Psoas muscle (tissue), 8 donors: Measurements from ENCODE around the gene DNPEP. TPM values are rescaled to one million over a fixed set of nuclear protein-coding genes. Genes with fewer than 3 reads are reported as not detected.

Experiments
- ATAC-seq, 4 donors: fragments of 200-7000 bp; cut with Tn5 transposase; one replicate each; pipeline ENCODE4 v1.9.1; 2020; ENCODE audit warnings: moderate library complexity in 3 of 4, mild to moderate bottlenecking in 2 of 4
- DNase-seq, 2 donors: peaks; one replicate each; pipeline ENCODE4 v3.0.0-alpha.2; 2020
- H3K27ac ChIP-seq: fragments of 200-600 bp; one replicate; pipeline ENCODE4 v1.8.0; 2022
- H3K27me3 ChIP-seq, 3 donors: fragments of 200-600 bp in 1 of 3; one replicate each; pipeline versions ENCODE4 v1.6.1 to v1.8.0; 2013 to 2022; ENCODE audit warnings: low read length in 2 of 3, mild to moderate bottlenecking in 2 of 3, moderate library complexity in 1 of 3; ENCODE audit not compliant: insufficient read depth in 3 of 3
- H3K36me3 ChIP-seq, 2 donors: fragments of 200-600 bp in 1 of 2; one replicate each; pipeline versions ENCODE4 v1.6.1 to v1.8.0; 2013 to 2022; ENCODE audit warnings: low read depth in 1 of 2, mild to moderate bottlenecking in 1 of 2, moderate library complexity in 1 of 2; ENCODE audit not compliant: insufficient read depth in 1 of 2
- H3K4me1 ChIP-seq: fragments of 200-600 bp; one replicate; pipeline ENCODE4 v1.8.0; 2022
- H3K4me3 ChIP-seq: fragments of 200-600 bp; one replicate; pipeline ENCODE4 v1.8.0; 2022; ENCODE audit warnings: mild to moderate bottlenecking
- H3K9me3 ChIP-seq: fragments of 200-600 bp; one replicate; pipeline ENCODE4 v1.8.0; 2022
- WGBS, 3 donors: extraction: QIAGEN DNeasy Blood & Tissue Kit; methylation state at CpG; one replicate each; pipeline versions ENCODE4 v1.1.6 to v1.1.7; 2013; 5-methylcytosine and 5-hydroxymethylcytosine counted together
- intact Hi-C, 2 donors: fragments of 100-400 bp; cut with DNase I; formaldehyde crosslinking; loops; one replicate each; pipeline versions ENCODE4 v1.11.0 to v1.14.2; 2022
- polyA plus RNA-seq, 3 donors: library from polyadenylated mRNA; stranded (reverse); fragments of 200-250 nt; gene quantifications; one replicate each; pipeline ENCODE4 v1.2.3, GENCODE V29; 2013
- total RNA-seq, 4 donors: library from RNA; stranded (reverse); fragmentation: NEBNext Ultra II Directional in 2 of 4; extraction: Animal tissue kit (Norgen Biotek cat#: 25700) in 2 of 4; gene quantifications; one replicate each; pipeline versions ENCODE4 v1.2.1 to v1.2.4, GENCODE V29; 2021 to 2023
- TF ChIP-seq, protein P1 (sequence below): fragments of 200-600 bp; IDR thresholded peaks from one replicate; pipeline ENCODE4 v1.8.0; 2022; ENCODE audit warnings: antibody characterized with exemption
- donor health status: healthy with polysubstance abuse.
- donor health status: DM: no; HTN: no; CAD: no; lungs with moderate emphysema.
- donor health status: Bipolar disorder and iron deficiency.
- donor health status: healthy.
- donor health status: DM: yes; HTN: yes; CAD: no.
- donor health status: DM: no; HTN: no; CAD: no.
- donor health status: DM: no; HTN: no; CAD: no.
- donor health status: DM: yes; HTN: yes; CAD: no.

DNPEP gene
- total and polyA plus RNA-seq, 7 donors: 46.7 to 93.1 (median 65.4) TPM

DNA sequence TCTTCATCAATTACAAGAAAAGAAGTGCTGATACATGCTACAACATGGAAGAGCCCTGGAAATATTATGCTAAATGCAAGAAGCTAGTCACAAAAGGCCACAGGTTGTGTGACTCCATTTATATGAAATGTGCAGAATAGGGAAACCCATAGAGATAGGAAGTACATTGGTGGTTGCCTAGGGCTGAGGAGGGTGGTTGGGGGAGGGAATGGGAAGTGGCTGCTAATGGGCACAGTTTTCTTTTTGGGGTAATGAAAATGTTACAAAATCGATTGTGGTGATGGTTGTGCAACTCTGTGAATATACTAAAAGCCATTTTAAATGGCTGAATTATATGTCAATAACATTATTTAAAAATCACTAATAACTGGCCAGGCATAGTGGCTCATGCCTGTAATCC is 30.9 kb downstream of the DNPEP start:
- intact Hi-C loops: no loop called here
- DNase-seq (no peak), ATAC-seq (no peak)
- WGBS, 3 donors: 57 to 84% (median 77%) methylated on average over 1 of the region's 1 CpG
- Histone ChIP-seq H3K36me3 (no peaks in the 10 kb centered on the region), H3K4me1 (peaks cover 11% of the 10 kb centered on the region), H3K27me3 (peaks cover 0 to 40% (median 9%) of the 10 kb centered on the region in 3 donors), H3K27ac (no peak overlapping the region), H3K4me3 (no peak overlapping the region), H3K9me3 (no peaks in the 10 kb centered on the region)
- TF ChIP-seq, protein P1, sequence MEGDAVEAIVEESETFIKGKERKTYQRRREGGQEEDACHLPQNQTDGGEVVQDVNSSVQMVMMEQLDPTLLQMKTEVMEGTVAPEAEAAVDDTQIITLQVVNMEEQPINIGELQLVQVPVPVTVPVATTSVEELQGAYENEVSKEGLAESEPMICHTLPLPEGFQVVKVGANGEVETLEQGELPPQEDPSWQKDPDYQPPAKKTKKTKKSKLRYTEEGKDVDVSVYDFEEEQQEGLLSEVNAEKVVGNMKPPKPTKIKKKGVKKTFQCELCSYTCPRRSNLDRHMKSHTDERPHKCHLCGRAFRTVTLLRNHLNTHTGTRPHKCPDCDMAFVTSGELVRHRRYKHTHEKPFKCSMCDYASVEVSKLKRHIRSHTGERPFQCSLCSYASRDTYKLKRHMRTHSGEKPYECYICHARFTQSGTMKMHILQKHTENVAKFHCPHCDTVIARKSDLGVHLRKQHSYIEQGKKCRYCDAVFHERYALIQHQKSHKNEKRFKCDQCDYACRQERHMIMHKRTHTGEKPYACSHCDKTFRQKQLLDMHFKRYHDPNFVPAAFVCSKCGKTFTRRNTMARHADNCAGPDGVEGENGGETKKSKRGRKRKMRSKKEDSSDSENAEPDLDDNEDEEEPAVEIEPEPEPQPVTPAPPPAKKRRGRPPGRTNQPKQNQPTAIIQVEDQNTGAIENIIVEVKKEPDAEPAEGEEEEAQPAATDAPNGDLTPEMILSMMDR: no peak

DNA sequence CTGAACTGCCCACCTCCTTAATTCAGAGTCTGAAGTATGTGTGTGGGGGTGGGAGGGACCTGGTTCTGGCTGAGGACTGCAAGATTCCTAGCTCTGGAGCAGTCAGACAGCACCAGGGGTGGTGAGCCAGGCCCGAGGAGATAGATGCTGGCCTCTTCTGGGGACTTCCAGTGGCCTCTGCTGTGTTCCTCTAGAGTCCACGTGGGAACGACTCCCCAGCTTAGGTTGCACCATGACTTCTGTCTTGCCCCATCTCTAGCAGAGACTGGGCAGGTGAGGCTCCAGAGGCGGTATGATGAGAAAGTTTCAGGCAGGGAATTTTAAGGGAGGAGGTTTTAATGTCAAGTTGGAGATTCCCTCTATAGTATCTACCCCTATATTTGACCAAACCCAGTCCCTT is 33.1 kb downstream of the DNPEP start:
- ATAC-seq: no peak
- Histone ChIP-seq H3K27me3 (peaks cover 0 to 40% (median 9%) of the 10 kb centered on the region in 3 donors), H3K4me1 (peaks cover 10% of the 10 kb centered on the region), H3K27ac (no peak overlapping the region), H3K36me3 (no peaks in the 10 kb centered on the region), H3K9me3 (no peaks in the 10 kb centered on the region), H3K4me3 (no peak overlapping the region)
- TF ChIP-seq, protein P1: no peak
- 66 to 75% (median 69%) methylated on average over 4 of the region's 4 CpGs for WGBS, 3 donors
- DNase-seq: no peak
- intact Hi-C loops: loop anchor here in 1 of 2 donors (5.0 kb wide), 1 partner anchor 52 kb away; no protein-coding TSS in a partner anchor

DNA sequence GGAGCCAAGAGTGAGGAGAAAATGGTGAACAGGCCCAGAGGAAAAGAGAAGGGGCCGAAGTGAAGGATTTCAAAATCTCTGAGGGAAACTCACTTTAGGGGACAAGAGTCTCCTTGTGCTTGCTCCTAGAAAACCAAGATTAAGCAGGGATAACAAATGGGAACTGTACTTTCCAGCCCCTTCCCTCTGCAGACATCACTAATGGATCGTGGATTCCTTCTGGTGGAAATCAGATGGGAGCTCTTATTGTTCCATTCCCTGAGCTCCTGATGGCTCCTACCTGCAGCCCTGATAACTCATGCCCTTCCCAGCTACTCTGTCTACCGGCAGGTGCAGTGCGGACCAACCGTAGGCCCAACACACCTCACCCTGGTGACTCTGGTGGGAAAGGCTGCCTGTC is 34.6 kb downstream of the DNPEP start:
- WGBS, 3 donors: 83 to 84% (median 83%) methylated on average over 5 of the region's 5 CpGs
- DNase-seq: no peak
- intact Hi-C loops: loop anchor here in 1 of 2 donors (5.0 kb wide), 1 partner anchor 51 kb away; no protein-coding TSS in a partner anchor
- Histone ChIP-seq H3K9me3 (no peaks in the 10 kb centered on the region), H3K36me3 (no peaks in the 10 kb centered on the region), H3K27me3 (peaks cover 0 to 32% (median 4%) of the 10 kb centered on the region in 3 donors), H3K27ac (no peak overlapping the region), H3K4me1 (peaks cover 4% of the 10 kb centered on the region), H3K4me3 (no peak overlapping the region)
- no peak for ATAC-seq
- TF ChIP-seq, protein P1: no peak

- H3K4me3 ChIP-seq: no peak overlapping the region
- H3K36me3 ChIP-seq: no peaks in the 10 kb centered on the region
- ATAC-seq (peak in 2 of 4 donors; percentile 52 to 58), DNase-seq (peak in 1 of 2 donors; percentile 26)
- H3K27me3 ChIP-seq: peaks cover 0 to 26% (median 4%) of the 10 kb centered on the region in 3 donors
- H3K4me1 ChIP-seq: no peaks in the 10 kb centered on the region
- no peak overlapping the region for H3K27ac ChIP-seq
- intact Hi-C loops: loop anchor here in 1 of 2 donors (5.0 kb wide), 1 partner anchor 50 kb away; no protein-coding TSS in a partner anchor
- TF ChIP-seq, protein P1: peak; percentile 30
- WGBS, 3 donors: 11 to 15% (median 14%) methylated on average over 5 of the region's 5 CpGs
- no peaks in the 10 kb centered on the region for H3K9me3 ChIP-seq
Measured at GRCh38 chr2:219352448-219353023, 35.2 kb downstream of the DNPEP start.
